Gastroesophageal sphincter (tissue), 4 donors: ENCODE data around the gene GAGE2A. TPM values are rescaled to one million over a fixed set of nuclear protein-coding genes. Genes with fewer than 3 reads are reported as not detected.
"Not testable (repeated sequence)": the region's sequence is repeated elsewhere in the genome, so short reads cannot be mapped to it uniquely, and the experiment has no call there.

Experiments used
- ATAC-seq: fragments of 150-250 bp; one replicate; pipeline ENCODE4 v1.9.1; 2016; ENCODE audit warnings: mild to moderate bottlenecking, moderate library complexity
- H3K27ac ChIP-seq, 4 donors: fragments of 200-600 bp; sonication (generic) in 3 of 4; 1 replicate in 3 of 4; 2 replicates in 1 of 4; pipeline ENCODE4 v1.5.1; 2016 to 2019
- H3K27me3 ChIP-seq: fragments of 200-600 bp; sonication (generic); one replicate; pipeline ENCODE4 v1.5.1; 2019
- H3K36me3 ChIP-seq, 2 donors: fragments of 200-600 bp; sonication (generic); one replicate each; pipeline ENCODE4 v1.5.1; 2019; ENCODE audit warnings: control low read depth in 1 of 2
- H3K4me1 ChIP-seq, 3 donors: fragments of 200-600 bp; sonication (generic); 1 replicate in 2 of 3; 2 replicates in 1 of 3; pipeline ENCODE4 v1.5.1; 2016 to 2019; ENCODE audit warnings: control low read depth in 2 of 3
- H3K4me3 ChIP-seq, 2 donors: fragments of 200-600 bp; sonication (generic); one replicate each; pipeline ENCODE4 v1.5.1; 2019; ENCODE audit warnings: mild to moderate bottlenecking in 1 of 2, moderate library complexity in 1 of 2
- H3K9me3 ChIP-seq, 3 donors: fragments of 200-600 bp; sonication (generic); one replicate each; pipeline ENCODE4 v1.5.1; 2017 to 2019; ENCODE audit warnings: control low read depth in 2 of 3
- WGBS, 2 donors: methylation state at CpG; one replicate each; pipeline ENCODE4 v1.1.5; 2018; ENCODE audit warnings: low coverage in 1 of 2; 5-methylcytosine and 5-hydroxymethylcytosine counted together
- total RNA-seq, 4 donors: library from RNA; depleted of rRNA; stranded (reverse); fragments of >200 nt; gene quantifications; one replicate each; pipeline ENCODE4 v1.1.0, GENCODE V29; 2016

The GAGE2A gene
- total RNA-seq, result not detected

- H3K4me3 ChIP-seq, H3K4me1 ChIP-seq, ATAC-seq, H3K27me3 ChIP-seq, H3K9me3 ChIP-seq, H3K27ac ChIP-seq, H3K36me3 ChIP-seq: not testable (repeated sequence)
- WGBS, 2 donors, result no CpG with 5 or more reads among the region's 16 CpGs
Observed at GRCh38 chrX:49589196-49589595, at the start of gene GAGE2A. Gene GAGE2A, plus strand, starts transcription at chrX:49589496. Its CDS starts 1,155 bp downstream, at chrX:49590651.

- not testable (repeated sequence) for ATAC-seq, H3K4me3 ChIP-seq
- WGBS, 2 donors, result no CpG with 5 or more reads among the region's 16 CpGs
Observed at GRCh38 chrX:49541433-49541832, 47.9 kb upstream of the GAGE2A start, which contains the start of gene GAGE12D. Gene GAGE12D, plus strand, starts transcription at chrX:49541733. Its CDS starts 1,155 bp downstream, at chrX:49542888.

GRCh38 chrX:49550989-49551388, 38.3 kb upstream of the GAGE2A start, which contains the start of gene GAGE12E:
Gene GAGE12E, plus strand, starts transcription at chrX:49551289. Its CDS starts 1,155 bp downstream, at chrX:49552444.
- not testable (repeated sequence) for H3K4me1 ChIP-seq, H3K27ac ChIP-seq, H3K36me3 ChIP-seq, H3K4me3 ChIP-seq, ATAC-seq, H3K9me3 ChIP-seq, H3K27me3 ChIP-seq
- no CpG with 5 or more reads among the region's 16 CpGs for WGBS, 2 donors

More at GRCh38 chrX:49541433-49541832, 47.9 kb upstream of the GAGE2A start, which contains the start of gene GAGE12D:
- not testable (repeated sequence) for H3K36me3 ChIP-seq, H3K27ac ChIP-seq, H3K4me1 ChIP-seq, H3K9me3 ChIP-seq, H3K27me3 ChIP-seq

GRCh38 chrX:49560542-49560941, 28.8 kb upstream of the GAGE2A start, which contains the start of gene GAGE12F:
Gene GAGE12F, plus strand, starts transcription at chrX:49560842. Its CDS starts 1,155 bp downstream, at chrX:49561997.
- not testable (repeated sequence) for H3K27me3 ChIP-seq, H3K4me3 ChIP-seq, H3K36me3 ChIP-seq, H3K27ac ChIP-seq, H3K9me3 ChIP-seq, ATAC-seq, H3K4me1 ChIP-seq
- no CpG with 5 or more reads among the region's 16 CpGs for WGBS, 2 donors

GRCh38 chrX:49568728-49569127, 20.6 kb upstream of the GAGE2A start:
- no CpG with 5 or more reads among the region's 11 CpGs for WGBS, 2 donors
- H3K4me1 ChIP-seq, H3K36me3 ChIP-seq, ATAC-seq, H3K27ac ChIP-seq, H3K4me3 ChIP-seq, H3K27me3 ChIP-seq, H3K9me3 ChIP-seq: not testable (repeated sequence)

GRCh38 chrX:49569152-49569551, 20.1 kb upstream of the GAGE2A start:
- not testable (repeated sequence) for H3K4me3 ChIP-seq, H3K9me3 ChIP-seq, H3K27me3 ChIP-seq, H3K4me1 ChIP-seq, H3K27ac ChIP-seq, H3K36me3 ChIP-seq, ATAC-seq
- 100% methylated on average over 4 of the region's 13 CpGs; no CpG with 5 or more reads in 1 of the 2 donors for WGBS, 2 donors

GRCh38 chrX:49570100-49570499, 19.2 kb upstream of the GAGE2A start, which contains the start of gene GAGE12G:
Gene GAGE12G, plus strand, starts transcription at chrX:49570400. Its CDS starts 1,155 bp downstream, at chrX:49571555.
- not testable (repeated sequence) for H3K4me1 ChIP-seq, H3K4me3 ChIP-seq, H3K27ac ChIP-seq, H3K27me3 ChIP-seq, H3K9me3 ChIP-seq, H3K36me3 ChIP-seq, ATAC-seq
- no CpG with 5 or more reads among the region's 16 CpGs for WGBS, 2 donors

- no CpG with 5 or more reads among the region's 16 CpGs for WGBS, 2 donors
- H3K9me3 ChIP-seq, H3K4me1 ChIP-seq: not testable (repeated sequence)
Observed at GRCh38 chrX:49579649-49580048, 9.6 kb upstream of the GAGE2A start, which contains the start of gene GAGE12H. Gene GAGE12H, plus strand, starts transcription at chrX:49579949. Its CDS starts 1,155 bp downstream, at chrX:49581104.

GRCh38 chrX:49589769-49590478, 628 bp downstream of the GAGE2A start:
- H3K27ac ChIP-seq, H3K27me3 ChIP-seq, ATAC-seq, H3K4me3 ChIP-seq, H3K9me3 ChIP-seq, H3K36me3 ChIP-seq, H3K4me1 ChIP-seq: not testable (repeated sequence)
- WGBS, 2 donors, result 84 to 95% methylated on average over 12 to 25 of the region's 37 CpGs

More at GRCh38 chrX:49579649-49580048, 9.6 kb upstream of the GAGE2A start, which contains the start of gene GAGE12H:
- H3K27me3 ChIP-seq, H3K4me3 ChIP-seq, ATAC-seq, H3K36me3 ChIP-seq, H3K27ac ChIP-seq: not testable (repeated sequence)

GRCh38 chrX:49590488-49590887, 1.2 kb downstream of the GAGE2A start:
- H3K27me3 ChIP-seq, H3K4me1 ChIP-seq, H3K4me3 ChIP-seq, H3K9me3 ChIP-seq, ATAC-seq, H3K36me3 ChIP-seq, H3K27ac ChIP-seq: not testable (repeated sequence)
- 89% methylated on average over 13 to 14 of the region's 17 CpGs for WGBS, 2 donors

GRCh38 chrX:49598720-49599119, 9.4 kb downstream of the GAGE2A start, which contains the start of gene GAGE1:
Gene GAGE1, plus strand, starts transcription at chrX:49599020. Its CDS starts 1,155 bp downstream, at chrX:49600175.
- not testable (repeated sequence) for H3K4me3 ChIP-seq, H3K36me3 ChIP-seq, ATAC-seq, H3K9me3 ChIP-seq, H3K27ac ChIP-seq, H3K4me1 ChIP-seq, H3K27me3 ChIP-seq
- no CpG with 5 or more reads among the region's 16 CpGs for WGBS, 2 donors
